Neural progenitor cell (in vitro differentiated cells): ENCODE measurements around the gene APEH.

Source experiments
- CTCF ChIP-seq: fragments of 200-600 bp; sonication (generic); IDR thresholded peaks from 2 replicates; pipeline ENCODE4 v1.5.1; 2017; ENCODE audit warnings: antibody characterized with exemption, mild to moderate bottlenecking
- EZH2 ChIP-seq: fragments of 200-600 bp; sonication (generic); IDR thresholded peaks from 2 replicates; pipeline ENCODE4 v1.6.1; 2017; ENCODE audit warnings: antibody characterized with exemption, mild to moderate bottlenecking, moderate library complexity

GRCh38 chr3:49644684-49645083 is 29.5 kb upstream of the APEH start:
- no peak for TF ChIP-seq CTCF
- TF ChIP-seq EZH2: no peak
